Measurements from ENCODE around the gene PI4KB. TPM values are rescaled to one million over a fixed set of nuclear protein-coding genes. Genes with fewer than 3 reads are reported as not detected.

PI4KB gene
- total RNA-seq, 4 donors from 2014 or later, result 69.9 to 100 (median 72.3) TPM

GRCh38 chr1:151254217-151255213 lies 72.7 kb downstream of the PI4KB start, which contains the start of gene PSMD4:
TSS of gene PSMD4 (plus strand) at chr1:151254734. CDS start at chr1:151254783, 49 bp downstream.
- no peaks in the 10 kb centered on the region for H3K9me3 ChIP-seq
- H3K4me3 ChIP-seq, result peak within 1 kb of the TSS; percentile 70 to 96 (median 93)
- peak; percentile 90 to 93 for DNase-seq (ENCODE audit: low spot score in 2 of 2)
- 9 to 14% methylated on average over 56 of the region's 56 CpGs for WGBS, 2 donors
- peaks cover 0 to 21% (median 11%) of the 10 kb centered on the region in 4 donors for H3K4me1 ChIP-seq
- peaks cover 0 to 7% (median 0%) of the 10 kb centered on the region in 3 donors for H3K36me3 ChIP-seq
- TF ChIP-seq POLR2A (IDR thresholded peaks at IDR 0.05), result peak; percentile 68 to 85
- TF ChIP-seq CTCF (IDR thresholded peaks at IDR 0.05), result peak in 2 of 5 experiments; percentile 24 to 33
- TF ChIP-seq EP300 (IDR thresholded peaks at IDR 0.05), result peak; percentile 74 to 96
- H3K27ac ChIP-seq, result peak within 1 kb of the TSS; percentile 67 to 95 (median 88)
- H3K27me3 ChIP-seq, result no peaks in the 10 kb centered on the region

GRCh38 chr1:151251656-151252470 lies 75.4 kb downstream of the PI4KB start:
- Histone ChIP-seq H3K36me3 (peaks cover 2 to 32% (median 19%) of the 10 kb centered on the region in 3 donors), H3K27me3 (no peaks in the 10 kb centered on the region), H3K4me1 (peaks cover 0 to 17% (median 11%) of the 10 kb centered on the region in 4 donors), H3K4me3 (no peak overlapping the region), H3K9me3 (no peaks in the 10 kb centered on the region), H3K27ac (no peak overlapping the region)
- TF ChIP-seq POLR2A (IDR thresholded peaks at IDR 0.05), result no peak
- peak; percentile 74 to 87 (median 79) for TF ChIP-seq CTCF (IDR thresholded peaks at IDR 0.05)
- no peak for TF ChIP-seq EP300 (IDR thresholded peaks at IDR 0.05)
- 64 to 70% methylated on average over 16 of the region's 16 CpGs for WGBS, 2 donors
- DNase-seq (ENCODE audit: low spot score in 2 of 2), result peak; percentile 61 to 87

GRCh38 chr1:151246786-151247185 lies 80.4 kb downstream of the PI4KB start:
- Histone ChIP-seq H3K27me3 (no peaks in the 10 kb centered on the region), H3K4me1 (peaks cover 0 to 2% (median 0%) of the 10 kb centered on the region in 4 donors), H3K27ac (no peak overlapping the region), H3K9me3 (no peaks in the 10 kb centered on the region), H3K4me3 (no peak overlapping the region), H3K36me3 (peaks cover 4 to 83% (median 39%) of the 10 kb centered on the region in 3 donors)
- no peak for TF ChIP-seq CTCF (IDR thresholded peaks at IDR 0.05)
- no peak for TF ChIP-seq POLR2A (IDR thresholded peaks at IDR 0.05)
- no peak for TF ChIP-seq EP300 (IDR thresholded peaks at IDR 0.05)
- 79 to 88% methylated on average over 2 of the region's 2 CpGs for WGBS, 2 donors
- DNase-seq (ENCODE audit: low spot score in 2 of 2), result no peak

GRCh38 chr1:151243683-151244216 lies 83.5 kb downstream of the PI4KB start:
- Histone ChIP-seq H3K9me3 (no peaks in the 10 kb centered on the region), H3K4me3 (no peak overlapping the region), H3K36me3 (peaks cover 4 to 100% (median 52%) of the 10 kb centered on the region in 3 donors), H3K27ac (no peak overlapping the region), H3K27me3 (no peaks in the 10 kb centered on the region), H3K4me1 (no peaks in the 10 kb centered on the region)
- 75 to 78% methylated on average over 5 of the region's 5 CpGs for WGBS, 2 donors
- DNase-seq (ENCODE audit: low spot score in 2 of 2), result no peak
- TF ChIP-seq EP300 (IDR thresholded peaks at IDR 0.05) (no peak), CTCF (IDR thresholded peaks at IDR 0.05) (no peak), POLR2A (IDR thresholded peaks at IDR 0.05) (no peak)
